Fibroblast of peridontal ligament (primary cell): ENCODE results near the gene CDK14.

Experiments used
- DNase-seq: peaks from one replicate; pipeline ENCODE4 v3.0.0-alpha.2; 2010; ENCODE audit errors: extremely low read depth

The CDK14 gene

DNA sequence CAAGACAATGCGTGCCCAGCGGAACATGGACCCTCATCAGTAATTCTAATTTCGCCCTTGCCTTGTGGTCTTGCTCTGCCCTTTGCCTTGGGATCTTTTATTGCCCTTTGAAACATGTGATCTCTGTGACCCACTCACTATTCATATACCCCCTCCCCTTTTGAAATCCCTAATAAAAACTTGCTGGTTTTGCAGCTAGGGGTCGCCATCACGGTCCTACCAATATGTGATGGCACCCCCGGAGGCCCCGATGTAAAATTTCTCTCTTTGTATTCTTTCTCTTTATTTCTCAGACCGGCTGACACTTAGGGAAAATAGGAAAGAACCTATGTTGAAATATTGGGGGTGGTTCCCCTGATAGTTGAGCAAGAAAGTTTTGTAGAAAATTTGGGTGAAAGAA, 242.7 kb downstream of the CDK14 start:
- no peak for DNase-seq

DNA sequence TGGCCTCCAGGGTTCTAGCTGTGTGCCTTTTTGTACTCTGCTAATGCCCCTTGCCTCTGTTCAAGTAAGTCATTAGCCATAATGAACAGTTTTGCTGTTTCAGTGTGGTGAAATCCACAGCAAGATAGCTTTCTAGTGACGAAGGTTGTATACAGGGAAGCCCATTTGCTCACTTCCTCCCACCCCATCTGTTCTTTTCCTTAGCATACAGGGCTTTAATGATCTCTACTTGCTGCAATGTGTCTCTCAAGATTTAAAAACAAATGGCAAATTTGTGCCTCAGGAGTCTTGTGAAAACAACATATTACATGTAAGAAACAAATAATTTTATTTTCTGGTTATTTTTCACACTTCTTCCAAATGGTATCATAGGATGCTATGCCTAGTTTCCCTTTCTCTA, 243.2 kb downstream of the CDK14 start:
- DNase-seq = no peak

- DNase-seq = no peak
These were observed 243.7 kb downstream of the CDK14 start for GRCh38 chr7:90839727-90840291.

DNA sequence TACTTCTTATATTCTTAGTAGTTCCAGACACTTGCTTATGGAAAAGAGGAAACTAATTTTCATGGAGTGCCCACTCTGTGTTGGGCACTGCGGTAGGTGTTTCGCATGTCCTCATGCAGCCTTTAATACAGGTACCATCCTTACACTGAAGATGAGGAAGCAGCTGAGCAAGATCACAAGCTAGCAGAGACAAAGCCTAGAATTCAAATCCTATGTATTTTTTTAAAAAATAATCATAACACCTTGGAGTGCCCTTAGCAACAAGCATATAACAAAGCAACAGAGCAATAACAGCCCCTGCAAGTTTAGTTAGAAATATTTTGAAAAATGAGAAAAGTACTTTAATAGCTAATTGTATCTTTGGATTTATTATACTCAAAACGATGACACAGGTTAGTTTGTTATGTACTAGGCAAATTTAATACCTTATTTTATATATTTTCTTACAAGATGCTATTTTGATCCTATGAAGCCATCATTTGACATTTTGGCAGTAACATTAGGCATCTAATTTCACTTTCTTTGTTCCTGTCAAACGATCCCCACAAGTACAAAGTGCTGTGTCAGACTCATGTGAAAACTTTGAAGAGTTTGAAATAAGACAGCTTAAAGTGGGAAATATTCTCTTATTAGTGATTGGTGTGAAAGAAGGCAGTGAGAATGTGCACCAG, 245.8 kb downstream of the CDK14 start:
- DNase-seq = peak; percentile 20

DNA sequence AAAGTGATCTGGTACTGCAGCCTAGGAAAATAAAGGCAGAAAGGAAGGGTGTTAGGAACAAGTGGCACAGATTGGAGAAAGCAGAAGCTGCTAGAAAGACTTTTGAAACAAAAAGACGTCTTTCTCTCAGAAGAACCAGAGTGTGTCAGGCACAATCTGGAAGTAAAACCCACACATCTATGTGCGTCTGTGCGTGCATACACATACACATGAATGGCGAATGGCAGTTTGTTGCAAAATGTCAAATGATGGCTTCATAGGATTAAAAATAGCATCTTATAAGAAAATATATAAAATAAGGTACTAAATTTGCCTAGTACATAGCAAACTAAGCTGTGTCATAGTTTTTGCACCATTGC, 246.3 kb downstream of the CDK14 start:
- no peak for DNase-seq

DNA sequence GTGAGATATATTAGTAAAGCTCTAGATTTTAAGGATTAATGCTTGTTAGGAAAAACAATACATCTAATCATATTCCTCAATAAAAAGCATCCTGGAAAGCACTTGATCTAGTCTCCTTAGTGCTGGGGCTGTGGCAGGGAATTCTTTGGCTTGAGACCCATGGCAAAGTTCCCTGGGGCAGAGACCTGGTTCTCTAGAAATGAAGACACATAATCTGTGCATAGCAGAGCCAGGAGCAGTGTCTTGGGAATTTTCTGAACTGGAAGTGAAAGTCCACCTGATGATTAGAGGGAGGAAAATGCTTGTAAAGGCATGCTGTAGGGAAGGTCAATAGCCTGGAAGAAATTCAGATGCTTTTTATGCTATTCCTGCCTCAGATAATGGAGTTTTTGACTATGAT, 247.4 kb downstream of the CDK14 start:
- peak; percentile 68 for DNase-seq

- DNase-seq = no peak
These were observed 248.3 kb downstream of the CDK14 start for GRCh38 chr7:90844421-90844820.

GRCh38 chr7:90846192-90846591, 250.1 kb downstream of the CDK14 start:
- DNase-seq = no peak

DNA sequence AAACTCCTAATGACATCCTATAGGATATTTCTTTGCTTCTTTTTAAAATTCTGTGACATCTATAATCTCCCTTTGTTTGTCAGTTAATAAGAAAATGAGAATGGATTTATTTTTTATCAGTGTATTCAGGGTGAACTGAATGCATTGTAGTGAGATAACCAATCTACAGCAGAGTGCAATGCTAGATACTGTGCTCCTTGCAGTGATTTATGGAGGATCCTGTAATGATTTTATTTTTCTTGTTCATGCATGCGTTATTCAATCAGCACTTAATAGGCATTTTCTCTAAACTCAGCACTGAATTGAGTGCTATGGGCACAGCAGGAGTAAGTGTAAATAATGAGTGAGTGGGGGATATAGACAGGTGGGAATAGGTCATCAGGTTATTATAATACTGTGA, 253.9 kb downstream of the CDK14 start:
- DNase-seq = no peak

DNA sequence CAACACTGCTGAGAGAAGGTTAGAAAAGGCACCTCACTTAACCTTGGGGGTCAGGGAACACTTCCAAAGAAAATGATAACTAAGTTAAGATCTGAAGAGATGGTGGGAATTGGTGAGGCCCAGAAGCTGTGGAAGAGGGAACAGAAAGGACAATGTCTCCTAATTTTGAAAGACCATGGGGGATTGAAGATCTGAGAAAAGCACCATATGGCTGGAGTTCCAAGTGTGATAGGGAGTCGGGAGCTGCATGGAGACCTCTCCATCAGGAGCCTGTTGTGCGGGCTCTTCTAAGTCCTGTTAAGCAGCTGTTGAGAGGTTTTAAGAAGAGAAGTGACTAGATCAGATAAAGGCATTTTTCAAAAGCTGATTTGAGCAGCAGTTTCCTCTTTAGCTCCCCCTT, 254.3 kb downstream of the CDK14 start:
- no peak for DNase-seq

DNA sequence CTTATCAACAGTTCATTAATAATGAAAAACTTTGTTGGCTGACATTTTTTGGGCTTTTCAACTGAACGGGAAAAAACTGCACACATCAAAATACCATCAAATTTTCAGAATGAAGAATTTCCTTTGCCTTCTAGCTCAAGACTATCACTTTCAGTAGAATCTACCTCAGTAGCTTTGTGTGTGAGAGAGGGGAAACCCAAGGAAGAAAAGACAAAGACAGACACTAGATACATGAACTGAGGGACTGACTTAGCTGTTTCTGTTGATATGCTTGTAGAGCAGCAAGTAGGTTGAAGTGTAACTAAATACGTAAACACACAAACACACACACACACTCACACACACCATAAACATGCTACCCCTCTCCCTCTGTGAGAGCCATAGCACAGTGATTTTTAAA, 257.1 kb downstream of the CDK14 start:
- DNase-seq = no peak

- no peak for DNase-seq
These were observed 260.4 kb downstream of the CDK14 start for GRCh38 chr7:90856351-90857070.

GRCh38 chr7:90857603-90858002, 261.5 kb downstream of the CDK14 start:
- DNase-seq = no peak

- no peak for DNase-seq
These were observed 262.4 kb downstream of the CDK14 start for GRCh38 chr7:90858546-90858945.

GRCh38 chr7:90859521-90859920, 263.4 kb downstream of the CDK14 start:
- DNase-seq = no peak

DNA sequence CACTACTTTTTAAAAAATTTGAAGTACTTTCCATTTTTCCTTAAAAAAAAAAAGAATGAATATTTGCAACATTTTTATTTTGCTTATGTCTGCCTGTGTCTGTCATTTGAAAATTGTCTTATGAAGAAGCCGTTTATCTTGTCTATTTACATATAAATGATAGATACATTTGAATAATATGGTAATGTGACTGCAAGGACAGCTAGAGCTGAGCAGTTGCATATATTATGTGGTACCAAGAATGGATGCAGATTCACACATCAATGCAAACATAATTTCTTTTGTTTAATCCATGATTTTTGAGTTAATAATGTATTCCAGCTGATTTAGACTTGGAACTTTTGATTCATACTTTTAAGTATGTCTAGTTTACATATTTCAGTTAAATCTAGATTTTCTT, 268.0 kb downstream of the CDK14 start:
- no peak for DNase-seq

DNA sequence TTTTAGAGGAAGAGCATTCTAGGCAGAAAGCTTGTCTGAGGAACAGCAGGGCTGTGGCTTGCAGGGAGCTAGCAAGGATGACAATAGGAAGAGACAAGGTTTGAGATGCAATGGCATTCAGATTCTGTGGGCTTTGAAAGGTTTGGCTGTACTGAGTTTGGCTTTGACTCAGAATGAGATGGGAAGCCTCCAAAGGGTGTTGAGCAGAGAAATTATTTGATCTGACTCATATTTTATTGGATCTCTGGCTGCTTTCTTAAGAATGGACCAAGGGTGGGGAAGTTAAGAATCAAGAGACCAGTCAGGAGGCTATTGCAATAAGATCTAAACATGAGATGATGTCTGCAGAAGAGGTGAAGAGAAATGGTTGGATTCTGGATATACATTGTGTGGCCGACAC, 273.2 kb downstream of the CDK14 start:
- peak; percentile 19 for DNase-seq

GRCh38 chr7:90876701-90877100, 280.6 kb downstream of the CDK14 start:
- no peak for DNase-seq

- DNase-seq = no peak
These were observed 281.1 kb downstream of the CDK14 start for GRCh38 chr7:90877201-90877600.

- DNase-seq = no peak
These were observed 283.8 kb downstream of the CDK14 start for GRCh38 chr7:90879924-90880323.

DNA sequence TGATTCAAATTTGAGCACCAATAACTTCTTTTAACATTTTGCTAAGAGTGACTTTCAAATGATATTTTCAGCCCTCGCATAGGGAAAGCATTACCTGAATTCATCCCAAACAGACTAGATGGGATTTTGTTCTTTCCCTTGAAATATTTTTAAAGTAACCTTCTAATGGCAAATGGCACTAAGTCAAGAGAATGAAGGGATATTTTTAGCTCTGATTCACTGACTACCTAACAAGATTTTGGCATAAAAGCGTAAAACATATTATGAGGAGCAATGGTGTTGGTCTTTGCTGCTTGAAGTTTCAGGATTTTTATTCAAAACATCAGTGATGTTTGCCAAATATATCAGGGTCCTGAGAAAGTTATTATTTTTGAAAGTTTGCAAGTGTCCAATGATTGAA, 290.3 kb downstream of the CDK14 start:
- DNase-seq = no peak

DNA sequence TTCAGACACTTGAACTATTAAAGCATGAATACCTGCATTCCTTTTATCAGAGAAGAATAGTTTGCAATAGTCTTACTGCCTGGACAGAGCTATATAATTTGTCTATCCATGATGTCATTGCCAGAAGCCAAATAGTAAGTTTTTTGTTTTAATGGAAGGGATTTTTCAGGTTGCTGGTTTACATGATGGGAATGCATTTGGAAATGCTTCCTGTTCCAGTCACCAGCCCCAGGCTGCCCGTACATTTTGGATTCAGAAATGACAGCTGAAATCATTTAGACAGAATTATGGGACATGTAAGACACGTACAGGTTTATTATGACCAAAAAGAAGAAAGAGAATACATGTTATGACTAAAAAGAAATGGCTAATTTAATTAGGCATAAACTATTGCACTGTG, 293.1 kb downstream of the CDK14 start:
- DNase-seq = no peak

DNA sequence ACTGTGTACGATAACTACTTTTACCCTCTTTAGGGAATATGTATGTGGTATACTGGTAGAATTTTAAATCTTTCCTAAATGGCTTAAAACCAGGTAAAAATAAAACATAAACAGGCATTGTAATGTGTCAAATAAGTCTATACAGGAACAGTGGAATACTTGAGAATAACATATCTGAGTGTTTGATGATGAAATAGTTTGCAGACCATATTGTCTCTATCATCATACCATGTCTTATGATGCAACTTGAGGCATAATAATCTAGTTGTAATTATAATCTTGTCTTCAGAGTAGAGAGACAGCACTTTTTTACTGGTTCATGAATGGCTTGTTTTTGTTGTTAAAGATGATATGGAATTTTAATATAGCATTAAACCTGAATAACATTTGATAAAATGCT, 293.5 kb downstream of the CDK14 start:
- no peak for DNase-seq

- DNase-seq = no peak
These were observed 295.4 kb downstream of the CDK14 start for GRCh38 chr7:90891529-90891928.
